GM12892 (cell line): Measurements from ENCODE around the gene LAGE3.

Experiments used
- DNase-seq: peaks from one replicate; pipeline ENCODE4 v3.0.0; 2011; ENCODE audit not compliant: insufficient read length
- FAIRE-seq: peaks from 2 replicates; lab custom pipeline; 2011; peaks lifted over from hg19 to GRCh38; lab: Jason Lieb, UNC
- POLR2A ChIP-seq: IDR thresholded peaks from 2 replicates; pipeline ENCODE4 v1.6.1; 2011; ENCODE audit warnings: low read depth, low read length, control low read depth
- POLR2AphosphoS5 ChIP-seq: IDR thresholded peaks from 2 replicates; pipeline ENCODE4 v1.6.1; 2011; ENCODE audit warnings: low read depth, low read length, control low read depth
- TAF1 ChIP-seq: IDR thresholded peaks from 2 replicates; pipeline ENCODE4 v1.6.1; 2011; ENCODE audit warnings: low read depth, mild to moderate bottlenecking, control low read depth, low read length, borderline replicate concordance

LAGE3 gene

GRCh38 chrX:154433605-154434004, 45.5 kb downstream of the LAGE3 start:
- no peak for DNase-seq
- no peak for TF ChIP-seq POLR2AphosphoS5
- TF ChIP-seq POLR2A: no peak
- TF ChIP-seq TAF1: no peak
- FAIRE-seq: no peak

- TF ChIP-seq TAF1 (no peak), POLR2AphosphoS5 (no peak), POLR2A (no peak)
- no peak for FAIRE-seq
- DNase-seq: no peak
These were observed 46.9 kb downstream of the LAGE3 start for GRCh38 chrX:154432210-154432609.

DNA sequence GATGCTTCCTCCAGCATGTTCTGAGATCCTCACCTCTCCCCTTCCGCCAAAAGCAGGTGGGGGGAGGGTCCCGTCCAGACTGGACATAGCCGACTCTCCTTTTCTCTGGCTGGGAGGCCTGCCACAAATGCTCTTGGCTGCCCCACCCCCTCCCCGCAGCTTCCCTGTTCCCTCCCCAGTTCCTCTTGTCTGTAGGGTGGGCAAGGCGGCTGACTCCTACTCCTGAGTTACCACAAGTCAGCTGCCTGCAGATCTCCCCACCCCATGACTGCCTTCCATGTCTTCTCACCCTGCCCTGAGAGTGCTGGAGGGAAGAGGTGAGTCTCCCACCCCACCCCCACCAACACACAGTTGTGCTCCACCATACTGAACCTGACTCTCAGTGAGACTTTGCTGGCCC, 47.7 kb downstream of the LAGE3 start:
- no peak for DNase-seq
- FAIRE-seq: no peak
- TF ChIP-seq POLR2A (no peak), POLR2AphosphoS5 (no peak), TAF1 (no peak)

DNA sequence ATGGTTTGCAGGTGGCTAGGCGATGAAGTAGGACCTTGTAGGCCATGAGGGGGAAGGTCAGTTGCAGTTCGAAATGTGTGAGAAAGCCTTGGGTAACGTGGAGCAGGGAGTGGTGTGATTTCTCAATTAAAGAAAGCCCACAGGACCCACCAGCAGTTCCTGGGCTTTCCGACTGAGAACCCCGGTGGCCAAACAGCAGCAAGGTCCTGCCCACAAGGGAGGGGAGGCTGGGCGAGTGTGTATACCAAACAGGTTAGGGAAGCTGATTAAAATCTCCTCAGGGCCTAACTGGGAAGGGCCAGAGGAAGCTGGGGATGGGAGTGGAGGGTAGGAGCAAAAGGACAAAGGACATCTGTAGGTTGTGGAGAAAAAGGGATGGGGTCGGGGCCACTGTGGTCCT, 48.2 kb downstream of the LAGE3 start:
- no peak for FAIRE-seq
- no peak for DNase-seq
- TF ChIP-seq TAF1 (no peak), POLR2A (no peak), POLR2AphosphoS5 (no peak)

DNA sequence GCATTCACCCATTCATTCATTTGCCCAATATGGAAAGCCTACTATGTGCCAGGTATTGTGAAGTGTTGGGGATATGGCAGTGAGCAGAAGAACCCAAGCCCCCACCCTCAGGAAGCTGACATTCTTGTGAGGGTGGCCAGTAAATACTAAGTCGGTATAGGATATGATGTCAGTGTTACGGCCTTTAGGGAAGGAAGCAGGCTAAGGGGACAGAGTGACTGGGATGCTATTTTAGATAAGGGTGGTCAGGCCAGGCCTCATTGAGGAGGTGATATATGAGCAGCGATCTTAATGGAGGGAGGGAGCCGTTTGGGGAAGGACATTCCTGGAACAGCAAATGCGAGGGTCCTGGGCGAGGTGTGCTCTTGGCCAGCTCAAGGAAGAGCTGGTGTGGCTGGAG, 48.6 kb downstream of the LAGE3 start:
- DNase-seq (no peak), FAIRE-seq (no peak)
- TF ChIP-seq POLR2AphosphoS5 (no peak), POLR2A (no peak), TAF1 (no peak)

DNA sequence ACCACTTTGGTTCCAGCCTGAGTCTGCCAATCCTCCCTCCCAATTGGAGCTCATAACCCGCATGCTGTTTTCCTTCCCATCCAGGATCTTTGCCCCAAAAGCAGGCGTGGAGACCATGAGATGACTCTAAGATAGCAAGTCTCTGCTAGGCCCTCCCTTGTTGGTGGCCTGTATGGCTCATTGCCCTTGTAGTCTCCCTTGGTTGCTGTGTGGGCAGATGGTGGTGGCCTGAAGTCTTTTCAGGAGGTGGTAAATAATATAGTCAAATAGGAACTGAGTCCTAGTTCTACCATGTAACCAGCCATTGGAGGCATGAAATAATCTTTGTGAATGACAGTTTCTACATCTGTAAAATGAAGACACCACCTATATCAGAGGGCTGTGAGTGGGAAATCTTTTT, 49.4 kb downstream of the LAGE3 start:
- no peak for FAIRE-seq
- DNase-seq: no peak
- no peak for TF ChIP-seq TAF1
- TF ChIP-seq POLR2A: no peak
- no peak for TF ChIP-seq POLR2AphosphoS5

DNA sequence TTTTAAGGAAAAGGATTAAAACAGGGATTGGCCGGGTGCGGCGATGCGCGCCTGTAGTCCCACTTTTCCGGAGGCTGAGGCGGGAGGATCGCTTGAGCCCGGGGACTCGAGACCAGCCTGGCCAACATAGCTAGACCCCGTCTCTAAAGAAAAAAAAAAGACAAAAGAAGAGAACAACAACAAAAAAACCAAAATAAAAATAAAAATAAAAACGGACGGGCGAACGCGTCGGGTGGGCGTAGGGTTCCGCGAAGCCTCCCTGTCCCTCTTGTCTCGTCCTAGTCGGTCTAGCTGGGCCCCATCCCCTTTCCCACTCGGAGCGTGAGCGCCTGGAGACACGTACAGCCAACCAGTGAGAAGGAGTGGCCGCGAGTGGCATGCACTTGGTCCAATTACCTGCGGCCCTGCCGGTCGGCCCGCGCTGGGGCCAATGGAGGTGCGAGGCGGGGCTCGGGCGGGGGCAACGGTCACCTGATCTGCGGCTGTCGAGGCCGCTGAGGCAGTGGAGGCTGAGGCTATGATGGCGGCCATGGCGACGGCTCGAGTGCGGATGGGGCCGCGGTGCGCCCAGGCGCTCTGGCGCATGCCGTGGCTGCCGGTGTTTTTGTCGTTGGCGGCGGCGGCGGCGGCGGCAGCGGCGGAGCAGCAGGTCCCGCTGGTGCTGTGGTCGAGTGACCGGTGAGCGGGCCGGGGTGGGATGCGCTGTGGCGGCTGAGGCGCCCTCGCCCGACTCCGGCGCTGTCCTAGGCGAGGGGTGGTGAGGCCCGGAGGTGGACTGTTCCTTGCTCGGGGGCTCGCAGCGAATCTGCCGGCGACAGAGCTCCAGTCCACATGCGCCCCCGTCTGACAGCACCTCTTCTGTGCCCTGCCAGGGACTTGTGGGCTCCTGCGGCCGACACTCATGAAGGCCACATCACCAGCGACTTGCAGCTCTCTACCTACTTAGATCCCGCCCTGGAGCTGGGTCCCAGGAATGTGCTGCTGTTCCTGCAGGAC, 50.6 kb downstream of the LAGE3 start, which contains the start of gene ATP6AP1:
TSS of gene ATP6AP1 (plus strand) at position 502 of the 996 bp plus-strand sequence. CDS start at position 518, 16 bp downstream.
- DNase-seq (peak; percentile 85), FAIRE-seq (peak; percentile 94)
- TF ChIP-seq POLR2AphosphoS5 (no peak), POLR2A (peak; percentile 57; the same call in 1 of the 2 replicates)
